ENCODE data around the gene LRCOL1. TPM values are rescaled to one million over a fixed set of nuclear protein-coding genes. Genes with fewer than 3 reads are reported as not detected.

The LRCOL1 gene
- total and polyA plus RNA-seq, 12 donors, result 0.22 to 1.4 (median 1.2) TPM; not detected in 5

GRCh38 chr12:132633398-132633797, 23.0 kb upstream of the LRCOL1 start:
- DNase-seq, result no peak
- no peaks in the 10 kb centered on the region for H3K4me1 ChIP-seq (replicated peaks in 1 of 2)
- TF ChIP-seq POLR2A (IDR thresholded peaks at IDR 0.05), result no peak
- H3K36me3 ChIP-seq (replicated peaks in 1 of 2), result peaks cover 0 to 37% of the 10 kb centered on the region in 2 donors
- H3K4me3 ChIP-seq, result no peak overlapping the region
- WGBS, 4 donors, result 91 to 97% (median 94%) methylated on average over 8 of the region's 8 CpGs
- no peaks in the 10 kb centered on the region for H3K27me3 ChIP-seq
- H3K9me3 ChIP-seq (replicated peaks in 1 of 3), result no peaks in the 10 kb centered on the region
- no peak overlapping the region for H3K27ac ChIP-seq
- intact Hi-C loops (cut with DNase I), result no loop called here

DNA sequence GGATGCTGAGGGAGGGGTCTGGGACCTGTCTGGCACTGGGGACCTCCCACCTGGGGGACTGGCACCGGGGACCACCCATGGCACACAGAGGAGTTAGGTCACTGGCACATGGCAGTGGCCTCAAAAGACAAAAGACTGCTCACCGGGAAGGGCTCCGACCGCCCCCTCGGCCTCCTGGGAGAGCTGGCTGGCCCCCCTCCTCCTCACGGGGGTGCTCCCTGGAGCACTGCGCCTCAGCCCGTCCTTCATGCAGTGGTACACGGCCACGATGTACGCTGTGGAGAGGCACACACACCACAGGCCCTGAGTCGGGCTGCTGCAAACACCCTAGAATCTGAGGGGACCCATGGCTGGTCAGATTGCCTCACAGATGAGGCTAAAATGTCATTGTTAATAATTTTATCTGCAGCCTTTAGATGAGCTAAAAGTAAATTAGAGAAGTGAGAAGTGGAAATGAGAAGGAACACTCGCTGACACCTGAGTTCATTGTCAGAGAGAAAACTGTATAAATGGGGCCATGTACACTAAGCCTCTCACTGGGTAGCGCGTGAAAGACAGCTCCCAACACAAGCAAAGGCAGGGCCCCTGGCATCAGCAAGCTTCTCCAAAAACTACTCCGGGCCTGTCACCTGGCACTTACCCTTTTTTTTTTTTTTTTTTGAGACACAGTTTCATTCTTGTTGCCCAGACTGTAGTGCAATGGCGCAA, 22.3 kb upstream of the LRCOL1 start:
- no peaks in the 10 kb centered on the region for H3K27me3 ChIP-seq
- H3K4me1 ChIP-seq (replicated peaks in 1 of 2), result no peaks in the 10 kb centered on the region
- no peak overlapping the region for H3K27ac ChIP-seq
- intact Hi-C loops (cut with DNase I), result no loop called here
- WGBS, 4 donors, result 80 to 94% (median 84%) methylated on average over 10 to 17 of the region's 17 CpGs
- DNase-seq, result no peak
- H3K4me3 ChIP-seq, result no peak overlapping the region
- TF ChIP-seq POLR2A (IDR thresholded peaks at IDR 0.05), result no peak
- no peak for TF ChIP-seq CTCF (IDR thresholded peaks at IDR 0.05)
- H3K36me3 ChIP-seq (replicated peaks in 1 of 2), result peaks cover 0 to 34% of the 10 kb centered on the region in 2 donors
- no peaks in the 10 kb centered on the region for H3K9me3 ChIP-seq (replicated peaks in 1 of 3)

DNA sequence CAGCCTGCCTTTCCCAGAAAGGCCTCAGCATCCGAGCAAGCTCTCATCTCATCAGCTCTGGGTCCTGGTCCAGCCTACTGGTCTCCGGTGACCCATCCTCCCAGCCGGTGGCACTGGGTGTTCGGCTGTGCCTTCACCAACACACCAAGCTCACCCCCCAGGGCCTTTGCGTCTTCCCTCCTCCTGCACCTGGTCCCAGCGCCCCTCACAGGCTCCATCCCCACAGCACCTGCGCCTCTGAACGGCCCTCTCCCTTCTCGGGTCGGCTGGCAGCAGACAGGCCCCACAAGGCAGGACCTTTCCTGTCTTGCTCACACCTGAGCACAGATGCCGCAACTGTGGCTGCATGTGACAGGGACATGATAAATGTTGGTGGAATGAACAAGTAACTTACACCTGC, 21.3 kb upstream of the LRCOL1 start:
- intact Hi-C loops (cut with DNase I), result no loop called here

DNA sequence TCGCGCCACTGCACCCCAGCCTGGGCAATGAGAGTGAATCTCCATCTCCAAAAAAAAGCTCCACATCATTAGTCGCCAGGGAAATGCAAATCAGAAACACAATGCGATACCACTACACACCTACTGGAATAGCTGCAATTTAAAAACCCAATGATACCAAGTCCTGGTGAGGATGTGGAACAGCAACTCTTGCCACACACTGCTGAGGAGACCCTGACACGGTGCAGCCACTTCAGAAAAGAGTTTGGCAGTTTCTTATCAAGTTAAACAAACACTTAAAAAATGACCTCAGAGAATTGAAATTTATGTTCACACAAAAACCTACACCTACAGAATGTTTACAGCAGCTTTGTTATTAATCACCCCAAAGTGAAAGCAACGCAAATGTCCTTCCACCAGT, 20.3 kb upstream of the LRCOL1 start:
- Histone ChIP-seq H3K27me3 (no peaks in the 10 kb centered on the region), H3K4me3 (no peak overlapping the region), H3K9me3 (replicated peaks in 1 of 3) (no peaks in the 10 kb centered on the region), H3K36me3 (replicated peaks in 1 of 2) (peaks cover 0 to 19% of the 10 kb centered on the region in 2 donors), H3K27ac (no peak overlapping the region), H3K4me1 (replicated peaks in 1 of 2) (no peaks in the 10 kb centered on the region)
- TF ChIP-seq POLR2A (IDR thresholded peaks at IDR 0.05) (no peak), CTCF (IDR thresholded peaks at IDR 0.05) (no peak)
- 95 to 99% (median 96%) methylated on average over 6 of the region's 6 CpGs for WGBS, 4 donors
- DNase-seq, result no peak
- intact Hi-C loops (cut with DNase I), result no loop called here

More for the DNA sequence above, 21.3 kb upstream of the LRCOL1 start:
- TF ChIP-seq POLR2A (IDR thresholded peaks at IDR 0.05), result no peak
- no peak for TF ChIP-seq CTCF (IDR thresholded peaks at IDR 0.05)
- H3K27ac ChIP-seq, result no peak overlapping the region
- no peaks in the 10 kb centered on the region for H3K27me3 ChIP-seq
- no peak overlapping the region for H3K4me3 ChIP-seq
- H3K9me3 ChIP-seq (replicated peaks in 1 of 3), result no peaks in the 10 kb centered on the region
- H3K4me1 ChIP-seq (replicated peaks in 1 of 2), result no peaks in the 10 kb centered on the region
- DNase-seq, result no peak
- 92 to 97% (median 96%) methylated on average over 10 to 11 of the region's 11 CpGs for WGBS, 4 donors
- peaks cover 0 to 25% of the 10 kb centered on the region in 2 donors for H3K36me3 ChIP-seq (replicated peaks in 1 of 2)

- TF ChIP-seq CTCF (IDR thresholded peaks at IDR 0.05), result no peak
- Histone ChIP-seq H3K9me3 (replicated peaks in 1 of 3) (no peaks in the 10 kb centered on the region), H3K36me3 (replicated peaks in 1 of 2) (peaks cover 0 to 14% of the 10 kb centered on the region in 2 donors), H3K4me3 (no peak overlapping the region), H3K27ac (no peak overlapping the region), H3K4me1 (replicated peaks in 1 of 2) (no peaks in the 10 kb centered on the region), H3K27me3 (no peaks in the 10 kb centered on the region)
- WGBS, 4 donors, result 95 to 99% (median 97%) methylated on average over 6 of the region's 6 CpGs
- no peak for DNase-seq
- intact Hi-C loops (cut with DNase I), result no loop called here
Measured at GRCh38 chr12:132629330-132629729, 18.9 kb upstream of the LRCOL1 start.

All from adrenal gland (tissue), 12 donors.